ENCODE results near the gene GPC5.
"Not testable (repeated sequence)": the region's sequence is repeated elsewhere in the genome, so short reads cannot be mapped to it uniquely, and the experiment has no call there.

GPC5 gene

GRCh38 chr13:91785431-91786119, 387.2 kb downstream of the GPC5 start:
- no peak for DNase-seq

- no peak for DNase-seq
Observed at GRCh38 chr13:91792054-91792453, 393.6 kb downstream of the GPC5 start.

- no peak for DNase-seq
Observed at GRCh38 chr13:91797567-91797966, 399.1 kb downstream of the GPC5 start.

DNA sequence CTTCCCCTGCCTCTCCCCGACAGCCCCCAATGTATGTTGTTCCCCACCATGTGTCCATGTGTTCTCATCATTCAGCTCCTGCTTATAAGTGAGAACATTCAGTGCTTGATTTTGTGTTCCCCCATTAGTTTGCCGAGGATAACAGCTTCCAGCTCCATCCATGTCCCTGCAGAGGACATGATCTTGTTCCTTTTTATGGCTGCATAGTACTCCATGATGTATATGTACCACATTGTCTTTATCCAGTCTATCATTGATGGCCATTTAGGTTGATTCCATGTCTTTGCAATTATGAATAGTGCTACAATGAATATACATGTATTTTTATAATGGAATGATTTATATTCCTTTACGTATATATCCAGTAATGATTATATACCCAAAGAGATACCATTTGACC, 399.9 kb downstream of the GPC5 start:
- DNase-seq = not testable (repeated sequence)

DNA sequence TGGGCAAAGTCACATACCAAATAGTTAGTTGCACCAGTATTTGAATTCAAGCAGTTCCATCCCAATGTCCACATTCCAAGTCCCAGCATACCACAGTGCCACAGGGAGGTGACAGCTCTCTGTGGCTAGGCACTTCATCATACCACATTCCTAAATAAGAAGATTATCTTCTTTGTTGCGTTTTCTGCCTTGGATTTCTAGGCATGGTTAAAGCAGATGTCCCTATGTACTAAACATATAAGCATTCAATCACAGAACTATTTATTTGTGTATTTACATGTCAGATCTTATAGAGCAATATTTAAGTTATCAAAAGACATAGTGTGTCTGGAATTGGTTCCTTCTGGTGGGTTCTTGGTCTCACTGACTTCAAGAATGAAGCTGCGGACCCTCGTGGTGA, 403.4 kb downstream of the GPC5 start:
- DNase-seq = not testable (repeated sequence)

DNA sequence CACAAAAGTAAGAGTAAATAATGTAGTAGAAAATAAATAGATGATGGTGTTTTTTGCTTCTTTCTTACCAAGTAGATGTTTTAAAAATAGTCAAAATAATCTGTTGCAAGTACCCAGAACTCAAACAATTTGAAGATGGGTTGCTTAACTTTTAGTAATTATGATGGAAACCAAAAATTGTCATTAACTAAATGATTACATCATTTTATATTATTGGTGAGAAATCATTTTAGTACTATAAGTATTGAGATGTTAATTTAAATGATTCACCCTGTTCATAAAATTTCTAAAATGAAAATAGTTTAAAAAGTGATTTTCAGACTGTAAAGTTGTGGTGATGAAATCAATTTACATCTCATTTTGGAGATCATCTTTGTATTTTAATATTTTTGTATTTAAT, 404.5 kb downstream of the GPC5 start:
- no peak for DNase-seq

GRCh38 chr13:91804724-91805123, 406.3 kb downstream of the GPC5 start:
- DNase-seq = no peak

- no peak for DNase-seq
Observed at GRCh38 chr13:91805605-91806004, 407.2 kb downstream of the GPC5 start.

DNA sequence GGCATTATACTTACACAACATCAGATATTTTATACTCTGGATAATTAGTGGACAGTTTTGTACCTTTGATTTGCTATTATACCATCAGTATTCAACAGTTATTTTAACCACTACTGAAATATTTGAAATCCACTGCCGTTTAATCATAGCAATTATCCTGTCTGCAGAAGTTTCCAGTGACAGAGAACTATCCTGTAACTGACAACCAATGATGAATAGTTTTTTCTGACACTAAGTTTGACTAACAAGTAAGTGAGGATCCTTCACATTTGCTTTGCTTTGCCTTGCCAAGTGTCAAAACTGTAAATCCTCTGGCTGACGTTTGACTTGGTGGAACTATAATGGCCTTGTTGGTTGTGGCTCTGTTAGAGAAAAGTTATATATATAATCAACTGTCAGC, 410.7 kb downstream of the GPC5 start:
- DNase-seq = no peak

- DNase-seq = no peak
Observed at GRCh38 chr13:91813253-91813652, 414.8 kb downstream of the GPC5 start.

DNA sequence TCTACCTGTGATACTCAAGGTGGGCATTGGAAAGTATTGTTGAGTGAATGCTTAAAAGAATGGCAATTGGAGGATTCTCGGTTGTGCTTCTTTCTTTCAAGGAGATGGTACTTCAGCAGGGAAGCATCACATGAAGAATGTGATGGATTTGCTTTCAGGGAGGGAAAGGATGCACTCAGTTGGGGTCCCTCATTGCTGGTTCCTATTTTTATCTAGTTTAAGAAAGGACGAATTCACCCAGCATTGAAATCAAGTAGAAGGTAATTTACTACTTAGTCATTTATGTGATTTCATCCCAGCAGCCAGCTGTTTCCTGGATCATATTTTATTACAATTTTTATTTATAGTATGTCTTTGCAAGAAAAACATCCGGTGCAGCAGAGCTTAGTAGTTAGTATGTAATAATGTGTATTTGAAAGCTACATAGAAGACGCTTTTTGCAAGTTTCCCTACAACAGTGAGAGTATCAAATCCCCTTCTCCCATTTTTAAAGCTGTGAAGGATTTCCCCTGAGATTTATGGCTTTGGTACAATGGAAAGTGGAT, 417.9 kb downstream of the GPC5 start:
- no peak for DNase-seq

GRCh38 chr13:91817250-91817649, 418.8 kb downstream of the GPC5 start:
- DNase-seq = no peak

DNA sequence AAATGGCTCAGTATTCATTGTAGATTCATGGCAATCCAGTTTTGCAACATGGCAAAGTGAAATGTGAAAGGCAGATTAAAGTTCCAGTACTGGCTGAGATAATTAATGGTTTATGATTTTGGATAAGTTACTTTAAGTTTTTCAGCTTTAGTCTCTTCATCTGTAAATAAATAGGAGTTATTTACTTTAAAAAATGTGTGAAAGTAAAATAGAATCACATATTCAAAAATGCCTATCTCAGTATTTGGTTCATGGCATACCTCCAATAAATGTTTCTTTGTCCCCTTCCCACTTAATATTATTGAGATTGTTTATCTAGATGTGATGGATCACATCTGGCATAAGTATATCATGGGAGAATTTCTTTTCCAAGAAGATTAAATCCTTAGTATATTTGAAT, 426.0 kb downstream of the GPC5 start:
- no peak for DNase-seq

DNA sequence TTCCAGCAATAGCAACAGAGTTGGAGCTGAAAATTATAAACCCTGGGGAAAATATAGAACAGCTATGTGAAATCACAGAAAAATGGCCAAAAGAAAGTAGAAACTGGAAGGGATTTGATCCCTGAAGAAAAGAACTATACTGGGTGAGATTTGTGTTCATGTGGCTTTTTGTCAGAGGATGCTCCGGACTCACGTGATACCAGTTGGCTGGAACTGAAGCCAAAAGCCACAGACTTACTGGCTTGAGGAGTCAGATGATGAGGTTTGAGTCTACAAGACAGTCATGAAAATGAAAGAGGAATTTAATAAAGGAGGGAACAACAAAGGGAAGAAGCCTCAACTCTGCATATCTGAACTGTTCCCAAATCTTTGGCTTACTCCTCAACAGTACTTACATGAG, 427.1 kb downstream of the GPC5 start:
- DNase-seq = no peak

DNA sequence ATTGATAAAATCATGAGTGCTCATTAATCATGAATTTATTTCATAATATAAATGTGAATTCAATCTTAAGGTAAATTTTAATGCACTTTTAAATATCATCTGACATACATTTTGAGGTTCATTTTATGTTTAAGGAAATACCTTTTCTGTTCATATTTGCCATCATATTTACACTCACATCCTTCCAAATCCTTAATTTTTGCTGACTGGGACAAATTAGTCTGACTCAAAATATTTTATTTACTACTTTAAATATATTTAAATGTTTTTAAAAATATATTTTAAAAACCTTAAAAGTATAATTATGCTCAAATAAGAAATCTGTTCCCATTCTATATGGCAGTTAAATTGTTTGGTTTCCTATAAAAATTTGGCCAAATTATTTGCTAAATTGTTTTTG, 438.1 kb downstream of the GPC5 start:
- DNase-seq = no peak

- no peak for DNase-seq
Observed at GRCh38 chr13:91845612-91846011, 447.2 kb downstream of the GPC5 start.

DNA sequence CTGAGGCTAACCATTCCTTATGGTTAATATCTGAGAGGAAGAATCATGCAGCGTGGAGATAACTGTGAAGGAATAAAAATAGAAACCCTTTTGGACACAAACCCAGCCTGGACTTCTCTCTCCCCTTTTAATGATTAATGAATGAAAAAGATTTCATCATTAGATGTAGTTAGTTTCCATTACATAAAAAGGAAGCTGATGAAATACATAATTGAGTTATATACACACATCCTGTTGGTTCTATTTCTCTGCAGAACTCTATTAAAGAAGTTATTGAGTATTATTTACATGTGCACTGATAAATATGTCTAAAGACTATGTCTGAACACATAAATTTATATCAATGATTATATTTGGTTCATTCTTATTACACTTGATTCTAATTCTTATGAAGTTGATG, 465.3 kb downstream of the GPC5 start:
- no peak for DNase-seq

DNA sequence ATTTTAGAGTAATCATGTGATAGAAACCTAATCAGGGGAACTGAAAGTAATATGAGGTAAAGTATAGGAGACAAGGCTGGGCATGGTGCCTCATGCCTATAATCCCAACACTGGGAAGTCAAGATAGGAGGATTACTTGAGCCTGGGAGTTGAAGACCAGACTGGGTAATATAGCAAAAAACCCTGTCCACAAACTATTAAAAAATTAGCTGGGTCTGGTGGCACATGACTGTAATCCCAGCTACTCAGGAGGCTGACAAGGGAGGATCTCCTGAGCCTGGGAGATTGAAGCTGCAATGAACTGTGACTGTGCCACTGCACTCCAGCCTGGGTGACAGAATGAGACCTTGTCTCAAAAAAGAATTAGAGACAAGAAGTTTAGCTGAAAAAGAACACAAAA, 469.9 kb downstream of the GPC5 start:
- DNase-seq = no peak

DNA sequence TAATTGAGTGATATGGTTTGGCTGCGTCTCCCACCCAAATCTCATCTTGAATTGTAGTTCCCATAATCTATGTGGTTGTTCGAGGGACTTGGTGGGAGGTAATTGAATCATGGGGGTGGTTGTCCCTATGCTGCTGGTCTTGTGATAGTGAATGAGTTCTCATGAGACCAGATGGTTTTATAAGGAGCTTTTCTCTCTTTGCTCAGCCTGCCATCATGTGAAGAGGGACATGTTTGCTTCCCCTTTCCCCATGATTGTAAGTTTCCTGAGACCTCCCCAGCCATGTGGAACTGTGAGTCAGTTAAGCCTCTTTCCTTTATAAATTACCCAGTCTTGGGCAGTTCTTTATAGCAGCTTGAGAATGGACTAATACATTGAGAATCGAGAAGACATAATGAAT, 480.1 kb downstream of the GPC5 start:
- DNase-seq = no peak

DNA sequence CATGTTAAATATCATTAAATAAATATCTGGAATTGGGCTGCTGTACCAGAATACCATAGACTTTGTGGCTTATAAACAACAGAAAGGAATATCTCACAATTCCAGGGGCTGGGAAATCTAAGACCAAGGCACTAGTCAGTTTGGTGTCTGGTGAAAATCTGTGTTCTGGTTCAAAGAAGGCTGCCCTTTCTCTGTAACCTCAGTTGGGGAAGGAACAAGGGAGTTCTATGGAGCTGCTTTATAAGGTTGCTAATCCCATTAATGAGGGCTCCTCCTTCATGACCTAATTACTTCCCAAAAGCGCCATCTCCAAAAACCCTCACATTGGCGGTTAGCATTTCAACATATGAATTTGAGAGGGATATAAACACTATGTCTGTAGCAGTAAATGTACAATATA, 480.9 kb downstream of the GPC5 start:
- DNase-seq = no peak

DNA sequence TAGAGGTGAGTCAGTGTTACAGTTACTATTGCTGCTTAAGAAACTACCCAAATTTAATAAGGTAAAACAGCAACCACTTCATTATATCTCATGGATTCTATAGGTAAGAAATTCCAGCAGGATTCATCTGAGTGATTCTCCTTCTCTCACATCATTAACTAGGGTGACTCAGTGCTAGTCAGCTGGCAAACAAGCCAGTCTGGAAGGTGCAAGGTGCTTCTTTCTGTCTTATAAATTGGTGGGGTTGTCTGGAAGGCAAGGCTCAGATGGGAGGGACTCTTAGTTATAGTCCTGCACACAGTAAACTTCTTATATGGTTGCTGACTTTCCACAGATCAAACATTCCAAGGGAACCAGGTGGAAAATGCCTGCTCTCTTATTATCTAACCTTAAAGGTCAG, 484.5 kb downstream of the GPC5 start:
- no peak for DNase-seq

DNA sequence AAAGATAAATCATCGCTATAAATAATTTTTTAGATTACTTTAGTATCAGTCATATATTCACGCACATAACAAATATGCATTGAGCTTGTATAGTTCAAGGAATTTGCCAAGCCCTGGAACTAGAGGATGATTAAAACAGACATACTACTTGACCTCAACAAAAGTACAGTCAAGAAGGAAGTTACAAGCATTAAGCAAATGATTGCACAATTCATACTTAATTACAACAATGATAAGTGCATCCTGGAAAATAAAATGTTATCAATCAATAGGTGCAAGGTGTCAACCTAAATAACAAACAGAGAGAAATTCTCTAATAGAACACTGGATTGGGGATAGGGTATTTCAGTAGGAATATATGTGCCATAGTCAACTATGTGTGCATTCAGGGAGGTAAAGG, 491.2 kb downstream of the GPC5 start:
- DNase-seq = no peak

- DNase-seq = no peak
Observed at GRCh38 chr13:91891141-91891540, 492.7 kb downstream of the GPC5 start.

- no peak for DNase-seq
Observed at GRCh38 chr13:91893040-91893439, 494.6 kb downstream of the GPC5 start.

DNA sequence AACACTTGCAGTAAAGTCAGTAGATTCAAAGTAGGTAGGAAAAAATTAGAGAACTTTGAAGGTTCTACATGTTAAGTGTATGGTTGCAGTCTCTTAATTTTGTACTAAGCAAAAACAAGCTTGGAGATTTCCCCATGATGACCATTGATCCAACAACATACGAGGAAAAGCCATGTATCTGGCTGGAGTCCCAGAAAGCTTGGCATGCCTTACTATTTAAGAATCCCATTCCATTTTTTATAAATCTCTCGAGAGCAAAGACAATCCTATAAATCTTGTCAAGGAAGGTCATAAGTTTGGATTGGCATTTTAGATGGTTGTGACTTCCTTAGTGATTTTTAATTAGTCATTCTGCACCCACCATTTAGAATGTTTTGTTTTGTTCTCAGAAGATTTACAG, 495.9 kb downstream of the GPC5 start:
- DNase-seq = no peak
